GM18907 (cell line): Measurements from ENCODE around the gene CASP9.
"Not testable (repeated sequence)": the region's sequence is repeated elsewhere in the genome, so short reads cannot be mapped to it uniquely, and the experiment has no call there.

Source experiments
- ATAC-seq: cut with Tn5 transposase; IDR thresholded peaks from one replicate; pipeline ENCODE4 v1.9.1; 2021; ENCODE audit warnings: mild to moderate bottlenecking, moderate library complexity; ENCODE audit not compliant: unreplicated experiment

The CASP9 gene

GRCh38 chr1:15526021-15526489 lies 2.0 kb upstream of the CASP9 start:
- no peak for ATAC-seq

- peak; percentile 48 for ATAC-seq
Measured at GRCh38 chr1:15525050-15526020, 1.3 kb upstream of the CASP9 start.

DNA sequence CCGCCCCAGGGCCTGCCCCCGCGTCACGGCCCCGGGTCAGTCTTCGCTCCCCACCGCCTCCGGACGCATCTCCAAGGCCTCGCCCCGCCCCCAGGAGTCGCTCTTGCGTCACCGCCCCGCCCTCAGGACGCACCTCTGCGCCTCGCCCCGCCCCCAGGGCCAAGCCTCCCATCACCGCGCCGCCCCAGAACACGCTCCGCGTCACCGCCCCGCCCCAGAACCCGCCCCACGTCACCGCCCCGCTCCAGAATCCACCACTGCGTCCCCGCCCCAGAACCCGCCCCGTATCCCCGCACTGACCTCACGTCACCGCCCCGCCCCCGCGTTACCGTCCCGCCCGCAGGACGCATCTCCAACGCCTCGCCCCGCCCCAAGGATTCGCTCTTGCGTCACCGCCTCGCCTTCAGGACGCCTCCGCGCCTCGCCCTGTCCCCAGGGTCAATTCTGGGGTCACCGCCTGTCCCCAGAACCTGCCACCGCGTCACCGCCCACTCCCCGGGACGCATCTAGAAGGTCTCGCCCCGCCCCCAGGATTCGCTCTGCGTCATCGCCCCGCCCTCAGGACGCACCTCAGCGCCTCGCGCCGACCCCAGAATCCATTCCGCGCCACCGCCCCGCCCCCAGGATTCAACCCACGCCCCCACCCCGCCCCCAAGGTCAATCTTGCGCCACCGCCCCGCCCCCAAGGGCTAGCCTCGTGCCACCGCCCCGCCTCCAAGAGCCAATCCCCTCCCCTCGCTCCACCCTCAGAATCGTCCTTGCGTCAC lies 451 bp upstream of the CASP9 start:
- peak; percentile 44 for ATAC-seq

DNA sequence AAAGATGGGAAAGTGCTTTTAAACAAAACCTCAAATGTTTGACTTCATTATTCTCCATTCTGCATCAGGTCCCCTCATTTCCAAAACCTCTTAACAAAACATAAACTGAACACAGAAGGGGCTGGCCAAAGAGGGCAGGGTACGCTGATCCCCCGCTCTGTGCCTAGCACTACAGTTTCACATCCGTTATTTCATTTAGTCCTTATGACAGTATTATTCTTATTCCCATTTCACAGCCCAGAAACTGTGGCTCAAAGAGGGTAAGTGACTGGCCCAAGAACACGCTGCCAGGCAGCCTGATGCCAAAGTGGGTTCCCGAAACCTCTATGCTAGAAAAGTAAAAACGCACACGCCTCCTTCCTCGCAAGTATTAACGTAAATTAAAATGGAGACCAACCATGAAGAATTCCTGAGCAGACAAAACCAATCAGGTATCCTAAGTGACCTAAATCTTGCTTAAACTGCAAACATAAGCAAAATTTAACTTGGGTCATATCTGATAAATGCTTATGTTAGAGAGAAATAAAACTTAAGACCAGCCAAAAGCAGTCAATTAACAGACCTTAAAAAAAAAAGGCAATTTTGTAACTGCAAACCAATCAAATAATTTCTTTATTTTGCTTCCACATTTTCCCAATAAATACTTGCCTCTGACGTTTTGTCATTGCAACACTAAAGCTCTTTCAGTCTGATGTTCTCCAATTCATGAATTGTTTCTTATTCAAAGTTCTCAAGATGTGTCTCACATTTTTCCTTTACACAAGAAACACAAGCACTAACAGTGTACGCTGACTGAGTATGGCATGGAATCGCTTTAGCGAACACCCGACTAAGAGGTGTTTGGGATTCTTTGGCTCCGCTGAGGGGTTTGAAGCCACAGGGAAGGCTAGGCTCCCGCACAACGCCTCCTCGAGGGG lies 653 bp downstream of the CASP9 start:
- no peak for ATAC-seq

DNA sequence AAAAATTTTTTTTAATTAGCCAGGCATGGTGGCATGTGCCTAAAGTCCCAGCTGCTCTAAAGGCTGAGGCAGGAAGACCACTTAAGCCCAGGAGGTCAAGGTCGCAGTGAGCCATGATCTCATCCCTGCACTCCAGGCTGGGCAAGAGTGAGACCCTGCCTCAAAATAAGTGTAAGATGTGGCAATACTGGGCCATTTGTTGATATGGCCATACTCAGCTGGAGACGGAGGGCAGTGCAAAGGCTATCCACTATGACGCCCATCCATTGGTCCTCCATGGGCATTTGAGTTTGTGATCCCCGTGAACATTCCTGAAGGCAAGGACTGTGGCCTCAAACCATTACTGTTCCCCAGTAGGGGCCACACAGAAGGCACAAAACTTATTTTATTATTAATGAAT lies 1.5 kb downstream of the CASP9 start:
- ATAC-seq = no peak

GRCh38 chr1:15521206-15521906 lies 2.7 kb downstream of the CASP9 start:
- ATAC-seq = not testable (repeated sequence)

- no peak for ATAC-seq
Measured at GRCh38 chr1:15519625-15520024, 4.4 kb downstream of the CASP9 start.

GRCh38 chr1:15515022-15515663 lies 8.9 kb downstream of the CASP9 start:
- no peak for ATAC-seq

- ATAC-seq = not testable (repeated sequence)
Measured at GRCh38 chr1:15514557-15514956, 9.5 kb downstream of the CASP9 start.

DNA sequence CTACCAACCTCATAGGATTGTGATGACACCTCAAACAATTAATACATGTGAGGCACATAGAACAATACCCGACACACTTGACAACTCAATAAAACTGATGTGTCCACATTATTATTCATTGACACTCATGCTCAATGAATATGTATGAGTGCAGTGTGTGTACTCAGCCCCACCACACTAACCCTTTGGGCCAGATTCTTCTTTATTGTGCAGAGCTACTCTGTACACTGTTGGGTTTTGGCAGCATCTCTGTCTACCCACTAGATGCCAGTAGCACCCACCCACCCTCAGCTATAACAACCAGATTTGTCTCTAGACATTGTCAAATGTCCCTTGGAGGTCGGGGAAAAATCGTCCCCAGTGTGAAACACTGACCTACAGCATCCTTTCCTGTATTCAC lies 10.1 kb downstream of the CASP9 start:
- ATAC-seq = no peak

- ATAC-seq = no peak
Measured at GRCh38 chr1:15513192-15513591, 10.8 kb downstream of the CASP9 start.

DNA sequence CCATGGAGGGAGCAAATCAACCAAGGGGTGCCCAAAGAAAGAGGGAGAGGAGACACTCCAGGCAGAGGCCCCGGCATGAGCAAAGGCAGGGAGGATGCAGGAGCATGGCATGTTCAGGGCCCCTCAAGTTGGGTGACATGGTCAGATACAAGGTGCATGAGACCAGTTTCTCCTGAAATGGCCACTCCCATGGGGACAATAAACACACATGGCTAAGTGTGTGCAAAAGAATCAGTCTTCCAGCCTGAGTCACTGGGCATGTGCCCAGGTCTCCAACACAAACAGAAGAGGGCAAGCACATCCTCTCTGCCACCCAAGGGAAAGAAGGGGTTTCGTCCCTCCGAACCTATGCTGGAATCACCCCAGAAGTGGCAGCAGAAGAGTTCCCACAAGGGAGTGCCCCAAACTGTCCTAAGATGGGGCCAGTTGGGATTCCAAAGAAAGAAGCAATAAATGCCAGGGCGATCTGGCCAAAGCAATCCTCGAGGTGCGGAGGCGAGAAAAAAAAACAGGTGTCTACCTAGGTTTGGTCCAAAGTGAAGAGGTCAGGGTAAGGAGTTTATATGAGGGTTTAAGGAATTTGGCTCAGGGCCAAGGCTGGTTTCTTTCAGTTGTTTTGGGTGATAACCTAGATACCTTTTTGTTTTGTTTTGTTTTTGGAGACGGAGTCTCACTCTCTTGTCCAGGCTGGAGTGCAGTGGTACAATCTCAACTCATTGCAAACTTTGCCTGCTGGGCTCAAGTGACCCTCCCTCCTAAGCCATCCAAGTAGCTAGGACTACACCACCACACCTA lies 13.2 kb downstream of the CASP9 start:
- ATAC-seq = no peak

DNA sequence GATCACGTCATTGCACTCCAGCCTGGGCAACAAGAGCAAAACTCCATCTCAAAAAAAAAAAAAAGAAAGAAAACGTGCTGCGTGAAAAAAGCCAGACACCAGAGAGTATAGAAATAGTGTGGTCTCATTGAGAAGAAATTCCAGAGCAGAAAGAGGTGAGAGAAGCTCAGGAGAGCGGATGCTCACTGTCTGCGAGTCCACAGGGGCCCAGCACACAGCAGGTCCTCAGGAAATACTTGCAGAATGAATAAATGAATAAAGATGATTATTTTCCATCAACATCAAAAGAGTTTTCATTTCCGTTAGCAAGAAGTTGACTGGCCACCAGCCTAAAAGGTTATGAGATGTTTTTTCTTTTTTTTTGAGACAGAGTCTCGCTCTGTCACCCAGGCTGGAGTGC lies 14.4 kb downstream of the CASP9 start:
- ATAC-seq = no peak

- no peak for ATAC-seq
Measured at GRCh38 chr1:15508700-15509487, 15.1 kb downstream of the CASP9 start.

DNA sequence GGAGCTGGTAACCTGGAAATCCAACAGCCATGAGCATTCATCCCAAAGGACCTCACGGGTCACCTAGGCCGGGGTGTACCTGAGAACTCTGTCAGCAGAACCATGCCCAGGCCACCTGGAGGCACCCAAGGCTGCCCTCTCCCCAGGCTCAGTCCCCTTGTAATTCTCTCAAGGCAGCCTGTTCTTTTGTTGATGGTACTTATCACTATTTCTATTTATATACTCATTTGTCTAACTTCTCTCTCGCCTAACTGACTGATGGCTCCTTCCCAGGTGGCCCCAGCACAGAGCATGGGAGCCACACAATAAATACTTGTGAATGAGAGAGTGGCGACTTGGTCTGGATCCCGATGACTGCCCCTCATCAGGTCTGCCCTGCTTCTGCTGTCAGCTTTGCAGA lies 16.7 kb downstream of the CASP9 start:
- no peak for ATAC-seq

DNA sequence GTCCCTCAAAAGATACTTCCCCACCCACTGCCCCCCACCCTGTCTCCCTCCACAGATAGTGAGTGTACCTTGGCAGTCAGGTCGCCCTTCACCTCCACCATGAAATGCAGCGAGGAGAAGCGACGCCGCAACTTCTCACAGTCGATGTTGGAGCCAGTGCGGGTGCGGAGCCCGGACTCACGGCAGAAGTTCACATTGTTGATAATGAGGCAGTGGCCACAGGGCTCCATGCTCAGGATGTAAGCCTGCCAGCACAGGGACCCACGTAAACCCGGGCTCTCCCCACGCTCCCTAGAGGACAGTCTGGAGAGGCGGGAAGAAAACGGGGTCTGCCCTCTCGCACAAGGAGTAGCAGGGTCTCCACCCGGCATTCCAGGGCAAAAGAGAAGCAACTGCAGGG lies 17.2 kb downstream of the CASP9 start:
- no peak for ATAC-seq

DNA sequence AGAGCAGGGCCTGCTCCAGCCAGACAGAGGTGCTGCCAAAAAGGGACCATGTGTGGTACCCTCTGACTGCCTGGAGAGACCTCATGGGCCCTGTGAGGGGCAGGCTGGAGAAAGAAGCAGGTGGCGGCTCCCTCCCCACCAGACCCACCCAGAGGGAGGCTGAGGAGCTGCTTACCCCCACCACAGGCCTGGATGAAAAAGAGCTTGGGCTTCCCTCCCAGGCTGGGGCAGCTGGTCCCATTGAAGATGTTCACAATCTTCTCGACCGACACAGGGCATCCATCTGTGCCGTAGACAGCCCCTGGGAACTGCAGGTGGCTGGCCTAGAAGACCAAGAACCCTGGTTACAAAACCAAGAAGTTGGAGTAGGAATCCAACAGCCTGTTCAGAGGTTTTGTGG lies 19.6 kb downstream of the CASP9 start:
- ATAC-seq = no peak
